Fibroblast of lung (primary cell): ENCODE measurements around the gene LRFN2.

Experiments used
- EZH2 ChIP-seq: IDR thresholded peaks from 2 replicates; pipeline ENCODE4 v1.5.1; 2012; ENCODE audit warnings: low read length, control low read depth, mild to moderate bottlenecking; ENCODE audit errors: missing control alignments
- TF ChIP-seq, protein P1 (sequence below), 2 donors: IDR thresholded peaks in 1 of 2; conservative IDR thresholded peaks in 1 of 2; 1 replicate in 1 of 2; 2 replicates in 1 of 2; pipeline ENCODE4 v1.5.1; 2011 to 2012; ENCODE audit warnings: low read length in 2 of 2, control low read depth in 1 of 2, inconsistent platforms in 1 of 2, low read depth in 1 of 2, mild to moderate bottlenecking in 1 of 2

DNA sequence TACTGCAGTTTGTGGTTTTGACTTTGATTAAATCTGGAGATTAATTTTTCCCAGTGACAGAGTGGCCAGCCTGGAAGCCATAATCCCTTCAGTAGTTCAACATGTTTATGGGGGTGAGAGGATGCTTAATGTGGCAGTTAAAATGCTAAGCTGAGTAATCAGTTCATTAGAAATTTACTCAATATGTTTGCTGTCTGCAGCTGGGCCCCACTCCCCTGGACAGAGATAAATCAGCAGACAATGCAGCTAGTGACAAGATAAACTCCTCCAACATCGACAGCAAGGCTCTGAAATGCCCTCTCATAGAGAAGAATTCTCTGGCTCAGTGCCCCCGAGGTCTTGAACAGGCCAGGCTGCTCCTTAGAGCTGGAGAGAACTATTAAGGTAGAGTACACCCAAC is 101.9 kb downstream of the LRFN2 start:
- TF ChIP-seq, protein P1, sequence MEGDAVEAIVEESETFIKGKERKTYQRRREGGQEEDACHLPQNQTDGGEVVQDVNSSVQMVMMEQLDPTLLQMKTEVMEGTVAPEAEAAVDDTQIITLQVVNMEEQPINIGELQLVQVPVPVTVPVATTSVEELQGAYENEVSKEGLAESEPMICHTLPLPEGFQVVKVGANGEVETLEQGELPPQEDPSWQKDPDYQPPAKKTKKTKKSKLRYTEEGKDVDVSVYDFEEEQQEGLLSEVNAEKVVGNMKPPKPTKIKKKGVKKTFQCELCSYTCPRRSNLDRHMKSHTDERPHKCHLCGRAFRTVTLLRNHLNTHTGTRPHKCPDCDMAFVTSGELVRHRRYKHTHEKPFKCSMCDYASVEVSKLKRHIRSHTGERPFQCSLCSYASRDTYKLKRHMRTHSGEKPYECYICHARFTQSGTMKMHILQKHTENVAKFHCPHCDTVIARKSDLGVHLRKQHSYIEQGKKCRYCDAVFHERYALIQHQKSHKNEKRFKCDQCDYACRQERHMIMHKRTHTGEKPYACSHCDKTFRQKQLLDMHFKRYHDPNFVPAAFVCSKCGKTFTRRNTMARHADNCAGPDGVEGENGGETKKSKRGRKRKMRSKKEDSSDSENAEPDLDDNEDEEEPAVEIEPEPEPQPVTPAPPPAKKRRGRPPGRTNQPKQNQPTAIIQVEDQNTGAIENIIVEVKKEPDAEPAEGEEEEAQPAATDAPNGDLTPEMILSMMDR (conservative IDR thresholded peaks at IDR 0.05 in 1 of 2, IDR thresholded peaks at IDR 0.05 in 1 of 2; ENCODE audit: low read depth in 1 of 2, low read length in 2 of 2), result no peak
- no peak for TF ChIP-seq EZH2
